Ureter (tissue), 1 donor: ENCODE data around the gene ZBTB5. TPM values are rescaled to one million over a fixed set of nuclear protein-coding genes. Genes with fewer than 3 reads are reported as not detected.
"Not testable (repeated sequence)": the region's sequence is repeated elsewhere in the genome, so short reads cannot be mapped to it uniquely, and the experiment has no call there.

Source experiments
- DNase-seq: peaks from one replicate; pipeline ENCODE4 v3.0.0-alpha.2; 2020; ENCODE audit warnings: low spot score
- total RNA-seq: library from RNA; stranded (reverse); gene quantifications from one replicate; pipeline ENCODE4 v1.2.4, GENCODE V29; 2023
- donor health status: DM: yes; HTN: yes; CAD: no.

ZBTB5 gene
- total RNA-seq, 1 donor from 2014 or later, result 12.6 TPM

DNA sequence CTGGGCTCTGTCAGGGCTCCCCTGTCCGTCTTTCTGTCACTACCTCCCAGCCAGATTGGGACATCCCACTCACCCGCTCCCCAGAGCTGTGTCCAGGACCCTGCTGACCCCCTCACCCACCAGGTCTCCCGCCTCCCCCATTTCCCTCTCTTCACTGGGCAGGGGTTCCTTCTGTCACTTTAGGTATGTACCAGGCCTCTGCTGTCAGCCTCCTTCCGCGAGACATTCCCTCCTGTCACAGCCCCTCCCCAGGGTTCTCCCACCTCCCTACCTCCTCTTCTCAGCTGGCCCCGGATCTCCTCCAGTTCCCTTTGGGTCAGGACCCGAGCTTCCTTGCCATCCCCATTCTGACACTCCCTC lies 21.0 kb upstream of the ZBTB5 start:
- DNase-seq, result no peak

DNA sequence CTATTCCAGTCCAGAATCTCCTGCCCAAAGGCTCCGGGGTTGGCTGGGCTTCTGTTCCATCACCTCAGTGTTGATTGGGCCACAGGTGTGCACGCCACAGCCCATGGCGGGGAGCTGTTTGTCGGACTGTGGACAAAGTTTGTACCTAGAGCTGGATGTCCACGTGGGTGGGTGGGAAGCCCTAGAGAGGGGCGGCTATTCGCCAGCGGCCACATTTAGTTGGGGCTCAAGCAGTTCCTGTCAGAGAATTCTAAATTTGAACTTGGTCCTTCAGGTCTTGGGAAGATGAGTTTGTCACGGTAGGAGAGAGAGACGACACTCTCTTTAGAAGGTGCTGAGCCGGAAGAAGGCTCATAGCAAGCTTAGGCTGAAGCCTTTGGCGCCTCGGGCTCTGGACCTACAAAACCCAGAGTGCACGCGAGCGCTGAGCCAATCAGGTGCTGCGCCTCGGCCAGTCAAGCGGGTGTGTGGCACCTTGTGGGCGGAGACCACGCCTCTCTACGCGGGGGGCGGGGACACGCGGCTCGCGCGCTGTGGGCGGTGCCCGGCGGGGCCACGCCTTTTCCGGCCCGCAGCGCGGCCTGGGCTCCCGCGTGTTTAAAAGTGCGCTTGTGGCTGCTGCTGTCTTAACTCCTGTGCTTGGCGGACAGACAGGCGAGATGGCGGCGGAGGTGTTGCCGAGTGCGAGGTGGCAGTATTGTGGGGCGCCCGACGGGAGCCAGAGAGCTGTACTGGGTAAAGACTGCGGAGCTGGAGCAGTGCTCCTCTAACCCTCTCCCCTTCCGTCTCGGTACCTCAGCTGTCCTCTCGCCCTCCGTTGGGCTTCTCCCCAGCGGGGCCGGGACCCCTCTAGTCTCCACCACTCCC lies 20.4 kb upstream of the ZBTB5 start, which contains the start of gene POLR1E:
POLR1E (plus strand) TSS at position 560 of the 867 bp plus-strand sequence; CDS start at position 660, 100 bp downstream.
- DNase-seq, result peak; percentile 94

DNA sequence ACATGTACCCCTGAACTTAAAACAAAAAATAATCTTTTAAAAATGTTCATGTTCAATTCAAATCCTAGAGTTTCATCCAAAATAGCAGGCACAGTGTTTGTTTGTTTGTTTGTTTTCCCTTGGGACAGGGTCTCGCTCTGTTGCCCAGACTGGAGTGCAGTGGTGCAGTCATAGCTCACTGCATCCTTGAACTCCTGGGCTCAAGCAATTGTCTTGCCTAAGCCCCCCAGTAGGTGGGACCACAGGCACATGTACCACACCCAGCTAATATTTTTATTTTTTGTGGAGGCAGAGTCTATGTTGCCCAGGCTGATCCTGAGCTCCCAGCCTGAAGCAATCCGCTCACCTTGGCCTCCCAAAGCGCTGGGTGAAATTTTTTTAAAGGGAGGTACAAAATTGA lies 15.5 kb upstream of the ZBTB5 start:
- DNase-seq, result no peak

- not testable (repeated sequence) for DNase-seq
These were observed 12.9 kb upstream of the ZBTB5 start for GRCh38 chr9:37477987-37478619.

GRCh38 chr9:37477443-37477842 lies 12.2 kb upstream of the ZBTB5 start:
- DNase-seq, result not testable (repeated sequence)

- no peak for DNase-seq
These were observed 11.7 kb upstream of the ZBTB5 start for GRCh38 chr9:37476930-37477329.

GRCh38 chr9:37474438-37474837 lies 9.2 kb upstream of the ZBTB5 start:
- DNase-seq, result no peak

GRCh38 chr9:37473982-37474381 lies 8.7 kb upstream of the ZBTB5 start:
- not testable (repeated sequence) for DNase-seq

DNA sequence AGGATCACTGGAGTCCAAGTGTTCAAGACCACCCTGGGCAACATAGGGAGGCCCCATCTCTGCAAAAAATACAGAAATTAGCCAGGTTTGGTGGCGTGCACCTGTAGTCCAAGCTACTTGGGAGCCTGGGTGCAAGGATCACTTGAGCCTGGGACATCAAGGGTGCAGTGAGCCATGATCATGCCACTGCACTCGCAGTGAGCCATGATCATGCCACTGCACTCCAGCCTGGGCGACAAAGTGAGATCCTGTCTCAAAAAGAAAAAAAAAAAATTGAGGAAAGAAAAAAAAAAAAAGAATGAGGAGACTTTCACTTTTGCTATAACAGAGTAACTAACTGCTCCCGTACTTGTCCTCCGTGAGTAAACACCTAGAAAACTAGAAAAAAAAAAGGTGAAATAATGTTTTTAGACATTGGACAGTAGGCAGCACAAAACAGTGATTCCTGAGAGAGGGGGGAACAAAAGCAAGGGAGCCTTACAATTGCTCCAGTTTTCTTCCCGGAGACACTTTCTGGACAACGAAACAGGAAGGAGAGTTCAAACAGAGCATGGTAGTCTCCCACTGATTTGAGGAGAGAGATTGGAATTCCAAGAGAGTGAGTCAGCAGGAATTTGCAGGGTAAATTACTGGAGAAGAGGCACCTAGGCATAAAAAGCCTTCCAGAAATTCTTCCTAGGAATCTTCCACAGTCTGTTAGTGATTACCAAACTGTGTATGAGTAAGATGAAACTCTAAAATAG lies 6.9 kb upstream of the ZBTB5 start:
- no peak for DNase-seq

DNA sequence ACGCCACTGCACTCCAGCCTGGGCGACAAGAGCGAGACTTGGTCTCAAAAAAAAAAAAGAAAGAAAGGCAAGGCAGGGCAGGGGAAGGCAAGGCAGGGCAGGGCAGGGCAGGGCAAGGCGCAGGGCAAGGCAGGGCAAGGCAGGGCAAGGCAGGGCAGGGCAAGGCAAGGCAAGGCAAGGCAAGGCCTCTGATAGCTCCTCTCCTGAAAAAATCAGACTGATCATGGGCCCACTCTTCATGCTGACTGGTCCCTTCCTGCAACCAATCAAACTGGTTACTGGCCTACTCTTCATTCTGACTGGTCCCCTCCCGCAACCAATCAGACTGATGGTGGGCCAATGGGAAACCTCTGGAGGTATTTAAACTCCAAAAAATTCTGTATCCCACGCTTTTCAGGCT lies 3.4 kb upstream of the ZBTB5 start:
- DNase-seq, result no peak

- not testable (repeated sequence) for DNase-seq
These were observed 2.3 kb upstream of the ZBTB5 start for GRCh38 chr9:37467530-37467929.

DNA sequence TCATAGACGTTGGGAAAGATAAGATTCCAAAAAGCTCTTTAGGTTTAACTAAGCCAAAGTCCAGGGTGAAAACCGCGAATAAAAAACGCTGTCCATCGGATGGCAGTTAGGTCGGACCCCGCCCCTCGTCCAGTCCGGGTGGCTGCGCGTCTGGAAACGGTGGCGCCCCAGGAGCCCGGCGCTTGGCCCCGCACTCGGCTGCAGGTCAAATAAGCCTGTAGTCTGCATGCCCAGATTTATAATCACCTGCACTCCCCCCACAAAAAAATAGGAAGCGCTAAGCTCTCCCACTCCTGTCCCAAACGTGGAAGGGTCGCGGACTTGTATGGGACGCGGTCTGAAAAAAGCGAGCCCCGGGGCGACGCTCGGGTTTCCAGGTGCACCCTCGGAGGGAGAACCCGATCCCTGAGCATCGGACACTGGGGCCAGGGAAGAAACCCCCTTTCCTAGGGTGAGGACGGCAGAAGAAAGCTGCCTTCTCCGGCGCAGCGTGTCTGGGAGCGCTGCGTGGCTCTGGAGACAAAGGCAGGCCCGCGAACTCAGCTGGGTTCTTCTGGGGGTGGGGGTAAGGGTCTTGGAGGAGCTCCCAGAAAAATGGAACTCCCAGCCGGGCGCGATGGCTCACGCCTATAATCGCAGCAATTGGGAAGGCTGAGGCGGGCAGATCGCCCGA lies 923 bp upstream of the ZBTB5 start:
- DNase-seq, result peak; percentile 73

GRCh38 chr9:37464426-37465248 lies 613 bp downstream of the ZBTB5 start:
- peak; percentile 75 for DNase-seq

DNA sequence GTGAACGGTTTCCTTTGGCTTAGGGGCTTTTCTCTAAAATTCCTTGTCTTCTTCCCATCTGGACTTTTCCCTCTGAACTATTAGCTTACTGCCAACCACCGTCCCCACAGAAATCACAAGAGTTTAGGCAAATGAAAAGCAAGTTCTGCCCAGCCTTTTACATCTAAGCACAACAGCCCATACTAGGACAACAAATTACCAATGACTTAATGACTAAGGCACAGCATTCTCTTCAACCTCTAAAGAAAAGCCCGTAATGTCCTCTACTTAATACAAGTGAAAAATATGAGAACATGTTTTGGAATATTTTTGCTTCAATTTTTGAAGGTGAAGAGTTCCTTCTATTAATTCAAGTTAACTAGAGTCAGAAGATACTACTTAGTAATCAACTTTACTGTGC lies 1.2 kb downstream of the ZBTB5 start:
- no peak for DNase-seq

DNA sequence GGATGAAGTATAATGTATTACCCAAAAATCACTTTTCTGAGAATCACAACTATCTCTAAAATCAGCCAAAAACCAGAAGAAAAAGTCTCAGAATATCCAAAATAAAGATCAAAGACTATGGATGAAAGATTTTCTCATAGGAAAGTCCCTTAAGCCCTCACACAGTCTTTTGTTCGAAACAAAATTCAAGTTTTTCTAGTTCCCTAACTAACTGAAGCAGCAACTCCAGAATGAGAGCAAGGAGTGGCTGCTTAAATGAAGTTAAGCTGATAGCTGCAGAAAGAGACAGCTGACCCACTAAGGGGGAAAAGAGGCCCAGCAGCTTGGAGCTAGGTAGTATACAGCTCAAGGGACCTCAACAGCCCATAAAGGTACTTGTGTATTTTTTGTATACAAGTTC lies 8.4 kb downstream of the ZBTB5 start:
- DNase-seq, result no peak

GRCh38 chr9:37455884-37456647 lies 9.2 kb downstream of the ZBTB5 start:
- no peak for DNase-seq

DNA sequence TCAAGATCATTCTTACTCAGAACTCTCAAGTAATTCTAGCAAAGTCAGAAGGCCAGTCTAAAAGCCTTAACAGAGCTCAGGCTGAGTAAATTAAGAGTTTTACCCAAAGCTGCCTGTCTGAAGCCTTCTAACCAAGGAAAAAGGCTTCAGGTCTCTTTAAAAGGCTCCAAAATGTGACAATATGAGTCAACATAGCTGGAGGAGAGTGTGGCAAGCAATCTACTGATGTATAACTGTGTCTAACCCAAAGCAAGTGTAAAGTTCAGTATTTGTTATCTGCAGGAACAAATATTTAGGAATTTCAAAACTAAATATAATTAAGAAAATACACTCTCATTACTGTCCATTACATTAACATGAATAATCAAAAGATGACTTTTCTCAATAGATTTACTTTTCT lies 11.0 kb downstream of the ZBTB5 start:
- no peak for DNase-seq

DNA sequence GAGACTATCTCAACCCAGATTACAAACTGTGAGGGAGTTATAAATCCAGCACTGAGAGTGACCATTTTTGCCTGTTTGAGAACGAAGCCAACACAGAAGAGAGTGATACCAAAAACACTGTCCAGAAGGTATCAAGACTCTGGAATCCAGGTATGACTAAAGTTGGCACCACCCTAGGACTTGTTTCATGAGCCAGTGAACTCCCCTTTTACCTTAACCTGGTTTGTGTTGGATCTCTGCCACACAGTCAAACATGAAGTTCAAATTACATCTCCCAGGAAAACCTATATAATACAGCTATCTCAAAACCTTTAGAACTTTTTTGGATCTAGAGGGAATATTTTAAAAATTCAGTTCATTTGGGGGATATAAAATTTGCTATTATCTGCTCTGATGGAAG lies 11.4 kb downstream of the ZBTB5 start:
- no peak for DNase-seq

DNA sequence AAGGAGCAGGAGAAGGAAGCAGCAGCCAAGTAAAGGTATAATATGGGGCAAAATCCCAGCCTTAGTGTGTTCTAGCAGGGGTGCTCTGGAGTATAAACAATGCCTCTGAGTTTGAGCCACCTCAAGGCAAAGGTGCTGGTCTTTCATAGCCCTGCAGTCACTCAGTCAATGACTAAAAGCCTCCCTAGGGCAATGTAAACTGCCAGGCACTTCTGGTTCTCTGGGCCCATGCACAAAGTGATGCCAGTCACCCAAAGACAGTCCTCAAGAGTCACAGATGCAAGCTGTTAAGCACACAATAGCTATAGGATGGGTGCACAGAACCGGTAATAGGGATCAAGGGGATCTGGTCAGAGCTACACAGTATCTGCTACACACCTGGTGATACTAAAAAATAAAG lies 12.6 kb downstream of the ZBTB5 start:
- no peak for DNase-seq

DNA sequence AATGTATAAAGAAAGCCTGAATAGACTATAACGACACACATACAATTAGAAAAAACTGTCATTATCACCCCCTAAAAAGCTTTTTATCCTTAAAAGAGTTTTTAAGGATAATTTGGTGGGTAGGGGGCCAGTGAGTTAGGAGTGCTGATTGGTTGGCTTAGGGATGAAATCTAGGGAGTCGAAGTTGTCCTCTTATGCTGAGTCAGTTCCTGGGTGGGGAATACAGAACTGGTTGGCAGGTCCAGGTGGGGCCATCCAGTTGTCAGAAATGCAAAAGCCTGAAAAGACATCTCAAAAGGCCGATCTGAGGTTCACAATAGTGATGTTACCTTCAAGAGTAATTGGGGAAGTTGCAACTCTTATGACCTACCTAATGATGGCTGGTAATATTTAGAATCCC lies 13.6 kb downstream of the ZBTB5 start:
- DNase-seq, result no peak
